HFF-Myc (cell line): ENCODE data around the gene GGN.

Experiments used
- DNase-seq: peaks from one replicate; pipeline ENCODE4 v3.0.0-alpha.2; 2011; ENCODE audit warnings: low read depth; ENCODE audit errors: extremely low read depth
- H3K4me3 ChIP-seq: replicated peaks from 2 replicates; pipeline ENCODE4 v1.5.1; 2011; ENCODE audit warnings: low read depth, mild to moderate bottlenecking, control low read depth, low read length
- TF ChIP-seq, protein P1 (sequence below): IDR thresholded peaks from 2 replicates; pipeline ENCODE4 v1.5.1; 2012; ENCODE audit warnings: mild to moderate bottlenecking, low read depth, low read length, control low read depth; ENCODE audit errors: missing control alignments

Gene GGN

DNA sequence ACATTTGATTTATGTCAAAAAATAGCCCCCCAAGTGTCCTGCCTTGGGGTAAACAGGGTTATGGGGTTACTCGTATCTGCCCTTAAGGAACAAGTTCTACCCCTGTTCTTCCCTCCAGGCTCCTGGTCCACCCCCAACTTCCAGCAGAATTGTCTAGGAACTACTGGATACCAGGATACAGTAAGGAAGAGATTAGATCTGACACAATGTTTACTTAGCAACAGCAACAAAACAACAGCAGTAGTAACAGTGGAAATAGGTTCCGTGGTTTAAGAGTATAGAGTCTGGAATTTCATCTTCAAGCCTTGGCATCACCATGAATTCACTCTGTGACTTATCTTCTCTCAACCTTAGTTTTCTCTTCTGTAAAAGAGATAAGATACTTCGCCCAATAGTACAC, 13.3 kb upstream of the GGN start:
- no peak for DNase-seq
- no peak overlapping the region for H3K4me3 ChIP-seq
- TF ChIP-seq, protein P1, sequence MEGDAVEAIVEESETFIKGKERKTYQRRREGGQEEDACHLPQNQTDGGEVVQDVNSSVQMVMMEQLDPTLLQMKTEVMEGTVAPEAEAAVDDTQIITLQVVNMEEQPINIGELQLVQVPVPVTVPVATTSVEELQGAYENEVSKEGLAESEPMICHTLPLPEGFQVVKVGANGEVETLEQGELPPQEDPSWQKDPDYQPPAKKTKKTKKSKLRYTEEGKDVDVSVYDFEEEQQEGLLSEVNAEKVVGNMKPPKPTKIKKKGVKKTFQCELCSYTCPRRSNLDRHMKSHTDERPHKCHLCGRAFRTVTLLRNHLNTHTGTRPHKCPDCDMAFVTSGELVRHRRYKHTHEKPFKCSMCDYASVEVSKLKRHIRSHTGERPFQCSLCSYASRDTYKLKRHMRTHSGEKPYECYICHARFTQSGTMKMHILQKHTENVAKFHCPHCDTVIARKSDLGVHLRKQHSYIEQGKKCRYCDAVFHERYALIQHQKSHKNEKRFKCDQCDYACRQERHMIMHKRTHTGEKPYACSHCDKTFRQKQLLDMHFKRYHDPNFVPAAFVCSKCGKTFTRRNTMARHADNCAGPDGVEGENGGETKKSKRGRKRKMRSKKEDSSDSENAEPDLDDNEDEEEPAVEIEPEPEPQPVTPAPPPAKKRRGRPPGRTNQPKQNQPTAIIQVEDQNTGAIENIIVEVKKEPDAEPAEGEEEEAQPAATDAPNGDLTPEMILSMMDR: no peak

DNA sequence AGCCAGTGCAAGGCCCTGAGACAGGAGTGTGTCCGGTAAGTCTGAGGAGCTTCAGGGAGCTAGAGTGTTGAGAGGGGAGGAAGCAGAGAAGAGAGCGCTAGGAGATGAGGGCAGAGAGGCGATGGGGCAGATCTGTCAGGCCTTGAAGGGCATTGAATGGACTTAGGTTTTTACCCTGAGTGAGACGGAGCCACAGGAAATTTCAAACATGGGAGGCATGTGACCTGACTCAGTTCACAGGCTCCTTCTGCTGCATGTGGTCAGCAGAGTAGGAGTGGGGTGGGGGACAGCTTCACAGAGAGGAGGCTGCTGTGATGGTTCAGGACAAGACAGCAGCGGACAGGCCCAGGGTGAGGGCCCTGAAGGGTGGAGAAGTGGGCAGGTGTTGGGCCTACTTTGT, 12.5 kb upstream of the GGN start:
- no peak overlapping the region for H3K4me3 ChIP-seq
- no peak for DNase-seq
- TF ChIP-seq, protein P1: no peak

DNA sequence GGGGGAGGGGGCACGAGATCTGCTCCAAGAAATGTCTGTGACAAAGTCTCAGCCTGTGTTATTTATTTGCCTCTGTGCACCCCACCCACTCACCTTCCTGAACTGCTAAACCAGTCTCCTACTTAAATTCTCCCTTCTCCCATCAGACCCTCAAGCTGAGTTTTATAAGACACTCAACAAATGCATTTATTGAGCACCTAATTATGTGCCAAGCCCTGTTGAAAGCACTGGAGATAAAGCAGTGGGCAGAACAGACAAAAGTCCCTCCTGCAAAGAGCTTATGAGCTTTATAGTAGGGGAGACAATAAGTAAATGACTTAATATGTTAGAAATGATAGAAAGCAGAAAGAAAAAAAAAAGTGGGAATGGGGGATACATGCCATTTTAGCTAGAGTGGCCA, 11.7 kb upstream of the GGN start:
- H3K4me3 ChIP-seq: no peak overlapping the region
- DNase-seq: no peak
- TF ChIP-seq, protein P1: no peak

DNA sequence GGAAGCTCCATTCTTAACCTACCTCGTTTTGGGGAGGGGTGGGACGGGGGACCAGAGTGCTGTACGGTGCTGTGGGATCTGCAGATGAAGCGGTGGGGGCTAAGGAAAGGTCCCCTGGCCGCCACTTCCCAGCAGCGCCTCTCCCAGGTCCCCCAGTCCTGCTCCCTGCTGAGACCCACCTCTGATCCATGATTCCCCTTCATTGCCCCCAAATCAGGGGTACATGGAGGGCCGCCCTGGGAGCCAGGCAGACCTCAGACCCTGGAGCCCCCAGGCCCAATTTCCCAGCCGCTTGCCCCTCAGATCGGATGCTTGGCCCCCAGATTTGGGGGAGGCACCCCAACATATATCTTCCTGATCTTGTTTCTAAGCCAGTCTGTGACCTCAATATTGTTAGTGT, 11.2 kb upstream of the GGN start:
- TF ChIP-seq, protein P1: no peak
- H3K4me3 ChIP-seq: no peak overlapping the region

DNA sequence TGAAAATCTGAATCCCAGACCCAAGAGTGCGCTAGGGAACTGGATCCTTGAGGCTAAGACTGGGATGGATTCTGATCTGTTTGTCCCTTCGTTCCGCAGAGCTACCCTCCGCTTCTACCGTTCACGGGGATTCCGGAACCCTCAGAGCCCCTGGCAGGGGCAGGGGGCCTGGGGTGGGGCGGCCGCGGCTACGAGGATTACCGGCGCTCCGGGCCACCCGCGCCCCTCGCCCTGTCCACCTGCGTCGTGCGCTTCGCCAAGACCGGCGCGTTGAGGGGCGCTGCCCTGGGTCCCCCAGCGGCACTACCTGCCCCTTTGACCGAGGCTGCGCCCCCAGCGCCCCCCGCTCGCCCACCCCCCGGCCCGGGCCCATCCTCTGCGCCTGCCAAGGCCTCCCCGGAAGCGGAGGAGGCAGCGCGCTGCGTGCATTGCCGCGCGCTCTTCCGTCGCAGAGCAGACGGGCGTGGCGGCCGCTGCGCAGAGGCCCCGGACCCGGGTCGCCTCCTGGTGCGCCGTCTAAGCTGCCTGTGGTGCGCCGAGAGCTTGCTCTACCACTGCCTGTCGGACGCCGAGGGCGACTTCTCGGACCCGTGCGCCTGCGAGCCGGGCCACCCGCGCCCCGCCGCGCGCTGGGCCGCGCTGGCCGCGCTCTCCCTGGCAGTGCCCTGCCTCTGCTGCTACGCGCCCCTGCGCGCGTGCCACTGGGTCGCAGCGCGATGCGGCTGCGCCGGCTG, 7.7 kb upstream of the GGN start:
- H3K4me3 ChIP-seq: no peak overlapping the region
- DNase-seq: no peak
- TF ChIP-seq, protein P1: no peak

More for the DNA sequence above, 11.2 kb upstream of the GGN start:
- DNase-seq: no peak

DNA sequence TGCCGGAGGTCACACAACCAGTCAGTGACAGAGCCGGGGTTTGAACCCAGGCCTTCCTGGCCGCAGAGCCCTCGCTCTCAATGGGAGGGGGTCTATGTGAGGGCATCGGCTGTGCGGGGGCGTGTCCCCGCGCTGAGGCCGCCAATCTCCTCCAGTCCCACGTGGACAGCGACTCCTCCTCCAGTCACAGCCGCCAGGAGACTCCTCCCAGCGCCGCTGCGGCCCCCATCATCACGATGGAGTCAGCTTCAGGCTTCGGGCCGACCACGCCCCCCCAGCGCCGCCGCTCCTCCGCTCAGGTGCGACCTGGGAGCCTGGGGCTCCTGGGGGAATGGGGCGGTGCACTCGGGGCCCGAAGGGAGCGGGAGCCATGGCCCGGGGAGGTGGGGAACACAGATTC, 6.7 kb upstream of the GGN start:
- DNase-seq: no peak
- no peak overlapping the region for H3K4me3 ChIP-seq
- TF ChIP-seq, protein P1: no peak
